GM12864 (cell line): ENCODE data around the gene CBX6.
A peak's percentile ranks its signal among the peaks of the same experiment; 100 is the strongest.

Source experiments
- DNase-seq: peaks from one replicate; pipeline ENCODE4 v3.0.0-alpha.2; 2011; ENCODE audit warnings: low read depth
- H3K4me3 ChIP-seq: 2 replicates; pipeline ENCODE4 v1.5.1; 2011; ENCODE audit warnings: mild to moderate bottlenecking, low read depth, low read length, control low read depth
- TF ChIP-seq, protein P1 (sequence below): IDR thresholded peaks from 2 replicates; pipeline ENCODE4 v1.5.1; 2011; ENCODE audit warnings: low read depth, mild to moderate bottlenecking, moderate library complexity, low read length, control low read depth, inconsistent platforms; ENCODE audit errors: missing control alignments

Gene CBX6

DNA sequence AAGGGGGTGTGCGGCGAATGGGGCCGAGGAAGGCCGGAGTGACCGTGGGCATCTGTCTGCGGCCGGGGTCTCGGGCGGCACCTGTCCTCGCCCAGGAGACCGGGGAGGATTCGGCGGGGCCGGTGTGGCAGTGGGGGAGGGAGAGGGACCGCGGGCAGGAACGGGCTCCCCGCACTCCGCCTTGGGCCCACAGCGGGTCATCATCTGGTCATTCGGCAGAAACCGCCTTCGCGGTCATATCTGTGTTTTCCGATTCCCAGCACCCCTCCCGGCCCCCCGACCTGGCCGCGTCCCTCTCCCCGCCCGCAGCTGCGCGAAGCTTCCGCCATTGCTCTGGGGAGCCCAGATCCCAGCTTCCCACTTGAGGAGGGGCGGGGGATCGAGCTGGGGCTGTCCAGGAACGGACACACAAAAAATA lies 824 bp upstream of the CBX6 start:
- DNase-seq, result no peak
- H3K4me3 ChIP-seq, result peak overlapping the region; percentile 67
- TF ChIP-seq, protein P1, sequence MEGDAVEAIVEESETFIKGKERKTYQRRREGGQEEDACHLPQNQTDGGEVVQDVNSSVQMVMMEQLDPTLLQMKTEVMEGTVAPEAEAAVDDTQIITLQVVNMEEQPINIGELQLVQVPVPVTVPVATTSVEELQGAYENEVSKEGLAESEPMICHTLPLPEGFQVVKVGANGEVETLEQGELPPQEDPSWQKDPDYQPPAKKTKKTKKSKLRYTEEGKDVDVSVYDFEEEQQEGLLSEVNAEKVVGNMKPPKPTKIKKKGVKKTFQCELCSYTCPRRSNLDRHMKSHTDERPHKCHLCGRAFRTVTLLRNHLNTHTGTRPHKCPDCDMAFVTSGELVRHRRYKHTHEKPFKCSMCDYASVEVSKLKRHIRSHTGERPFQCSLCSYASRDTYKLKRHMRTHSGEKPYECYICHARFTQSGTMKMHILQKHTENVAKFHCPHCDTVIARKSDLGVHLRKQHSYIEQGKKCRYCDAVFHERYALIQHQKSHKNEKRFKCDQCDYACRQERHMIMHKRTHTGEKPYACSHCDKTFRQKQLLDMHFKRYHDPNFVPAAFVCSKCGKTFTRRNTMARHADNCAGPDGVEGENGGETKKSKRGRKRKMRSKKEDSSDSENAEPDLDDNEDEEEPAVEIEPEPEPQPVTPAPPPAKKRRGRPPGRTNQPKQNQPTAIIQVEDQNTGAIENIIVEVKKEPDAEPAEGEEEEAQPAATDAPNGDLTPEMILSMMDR, result no peak

DNA sequence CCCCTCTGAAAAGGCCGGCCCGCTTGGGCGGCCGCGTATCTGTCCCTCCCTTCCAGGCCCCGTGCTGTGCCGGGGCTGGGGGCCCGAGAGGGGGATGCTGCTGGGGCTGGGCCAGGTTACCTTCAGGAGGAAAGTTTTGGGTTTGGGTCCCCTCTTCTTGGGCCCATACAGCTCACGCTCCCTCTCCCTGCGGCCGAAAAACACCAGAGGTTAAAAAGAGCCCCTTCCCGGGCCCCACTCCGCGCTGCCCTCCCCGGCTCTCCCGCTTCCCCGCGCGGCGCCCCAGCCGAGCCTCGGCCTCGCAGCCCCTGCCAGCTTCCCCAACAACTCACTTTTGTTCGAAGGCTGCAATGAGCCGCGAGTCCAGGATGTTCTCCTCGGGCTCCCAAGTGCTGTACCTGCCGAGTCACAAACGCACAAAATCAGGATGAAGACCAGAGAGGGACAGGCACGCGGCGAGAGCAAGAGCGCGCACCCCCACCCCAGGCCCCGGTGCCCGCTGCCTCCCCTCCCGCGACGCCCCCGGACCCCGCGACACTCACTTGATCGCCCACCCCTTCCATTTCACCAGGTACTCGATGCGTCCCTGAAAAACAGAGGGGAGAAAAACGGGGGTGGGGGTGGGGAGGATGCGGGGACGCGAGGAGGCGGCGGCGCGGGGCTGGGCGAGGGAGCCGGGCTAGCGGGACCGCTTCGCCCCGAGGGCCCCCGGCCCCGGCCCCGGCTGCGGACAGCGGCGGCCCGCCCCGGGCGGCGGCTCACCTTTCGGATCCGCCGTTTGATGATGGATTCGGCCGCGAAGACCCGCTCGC lies 450 bp downstream of the CBX6 start:
- TF ChIP-seq, protein P1, result no peak
- no peak for DNase-seq
- peak overlapping the region; percentile 78 for H3K4me3 ChIP-seq

DNA sequence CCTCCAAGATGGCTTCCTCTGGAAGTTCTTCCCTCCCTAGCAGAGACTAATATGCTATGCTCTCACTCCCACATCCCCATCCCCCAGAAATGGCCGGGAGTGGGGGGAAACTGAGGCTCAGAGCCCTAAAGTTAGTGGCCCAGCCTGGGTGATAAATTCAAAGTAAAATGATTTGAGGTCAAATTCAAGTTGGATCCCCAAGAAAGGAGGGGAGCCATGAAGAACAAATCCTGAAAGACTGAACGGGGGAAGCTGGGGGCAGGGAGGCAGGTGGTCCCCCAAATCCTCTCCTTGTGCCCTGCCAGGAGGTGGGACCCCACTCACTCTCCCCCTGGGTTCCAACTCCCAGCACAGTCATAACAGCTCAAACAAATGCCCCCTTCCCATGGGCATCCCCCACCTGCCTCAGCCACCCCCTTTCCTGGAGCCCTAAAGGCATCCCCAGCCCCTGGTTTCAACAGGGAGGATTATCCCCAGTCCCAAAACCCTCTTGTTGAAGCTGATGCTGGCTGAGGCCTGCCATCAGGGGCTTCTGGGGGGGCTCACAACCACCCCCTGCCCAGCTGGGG lies 1.1 kb downstream of the CBX6 start:
- DNase-seq, result no peak
- TF ChIP-seq, protein P1, result no peak
- peak overlapping the region; percentile 78 for H3K4me3 ChIP-seq

DNA sequence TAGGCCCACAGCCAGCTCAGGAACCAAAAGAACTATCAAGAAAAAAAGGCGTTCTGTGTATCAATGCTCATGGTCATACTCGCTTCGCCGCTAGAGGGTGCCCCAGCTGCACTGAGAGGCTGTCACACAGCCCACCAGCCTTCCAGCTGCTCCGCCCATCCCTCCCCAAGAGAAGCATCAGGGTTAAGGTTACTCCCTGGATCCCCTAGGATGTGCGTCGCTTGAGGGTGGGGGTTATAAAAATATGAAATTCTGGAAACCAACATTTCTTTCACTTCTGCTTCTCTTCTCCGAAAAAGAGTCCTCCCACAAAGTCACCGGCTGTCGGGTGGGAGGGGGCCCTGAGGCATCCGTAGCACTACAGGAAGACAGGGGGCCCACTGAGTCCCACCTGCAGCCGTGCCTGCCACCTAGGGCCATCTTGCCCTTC lies 1.7 kb downstream of the CBX6 start:
- H3K4me3 ChIP-seq, result peak overlapping the region; percentile 78
- peak; percentile 64 for DNase-seq
- TF ChIP-seq, protein P1, result peak; percentile 99

DNA sequence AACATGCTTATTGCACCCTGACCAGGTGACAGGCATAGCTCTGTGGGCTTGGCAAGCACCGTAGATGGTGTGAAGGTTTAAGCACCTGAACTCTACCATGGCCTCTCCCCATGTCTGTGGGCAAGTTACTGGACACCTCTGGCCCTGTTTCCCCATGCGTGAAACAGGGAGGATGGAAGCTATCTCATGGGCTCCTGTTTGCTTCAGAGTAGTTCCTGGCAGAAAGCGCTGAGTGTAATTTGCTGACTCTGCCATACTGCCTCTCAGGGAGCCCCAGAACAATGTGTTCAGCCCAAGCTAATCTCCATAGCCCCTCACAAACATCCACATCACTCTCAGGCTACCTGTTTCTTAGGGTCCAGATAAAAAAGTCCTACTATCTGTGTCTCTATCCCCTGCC lies 2.4 kb downstream of the CBX6 start:
- TF ChIP-seq, protein P1, result no peak
- H3K4me3 ChIP-seq, result no peak overlapping the region; the same call in 1 of the 2 replicates
- DNase-seq, result no peak

DNA sequence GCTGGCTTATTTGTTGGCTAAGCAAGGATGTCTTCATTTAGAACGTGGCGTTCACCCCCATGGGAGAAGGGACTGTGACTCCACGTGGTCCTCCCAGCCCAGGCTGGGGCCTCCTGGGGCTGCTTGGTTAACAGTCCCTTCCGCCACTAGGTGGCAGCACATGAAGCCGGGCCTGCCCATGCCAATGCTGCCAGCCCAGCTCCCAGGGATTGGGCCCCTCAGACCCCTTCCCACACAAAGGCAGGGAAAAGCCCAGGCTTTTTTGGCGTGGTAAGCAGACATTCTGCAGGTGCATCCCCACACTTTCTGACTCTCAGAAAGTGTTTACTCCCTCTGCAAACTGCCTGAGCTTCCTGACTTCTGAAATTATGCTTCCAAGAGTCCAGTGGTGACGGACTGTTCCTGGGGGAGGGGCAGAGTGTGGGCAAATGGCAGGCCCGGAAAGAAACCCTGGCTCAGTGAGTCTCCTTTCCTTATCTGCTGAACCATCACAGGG lies 3.1 kb downstream of the CBX6 start:
- no peak for DNase-seq
- TF ChIP-seq, protein P1, result peak; percentile 93
- H3K4me3 ChIP-seq, result no peak overlapping the region
